Coronary artery (tissue), 2 donors: ENCODE results near the gene GEN1.

ENCODE experiments used
- DNase-seq: peaks from one replicate; pipeline ENCODE4 v3.0.0-alpha.2; 2017; ENCODE audit warnings: low spot score
- H3K27ac ChIP-seq, 2 donors: fragments of 200-600 bp; sonication (generic); one replicate each; pipeline ENCODE4 v1.5.1; 2016 to 2019
- H3K4me3 ChIP-seq: fragments of 200-600 bp; sonication (generic); 2 replicates; pipeline ENCODE4 v1.5.1; 2016; ENCODE audit warnings: mild to moderate bottlenecking, moderate library complexity
- TF ChIP-seq, protein P1 (sequence below): fragments of 200-600 bp; sonication (generic); IDR thresholded peaks from one replicate; pipeline ENCODE4 v1.5.1; 2019; ENCODE audit warnings: antibody characterized with exemption

GEN1 gene

DNA sequence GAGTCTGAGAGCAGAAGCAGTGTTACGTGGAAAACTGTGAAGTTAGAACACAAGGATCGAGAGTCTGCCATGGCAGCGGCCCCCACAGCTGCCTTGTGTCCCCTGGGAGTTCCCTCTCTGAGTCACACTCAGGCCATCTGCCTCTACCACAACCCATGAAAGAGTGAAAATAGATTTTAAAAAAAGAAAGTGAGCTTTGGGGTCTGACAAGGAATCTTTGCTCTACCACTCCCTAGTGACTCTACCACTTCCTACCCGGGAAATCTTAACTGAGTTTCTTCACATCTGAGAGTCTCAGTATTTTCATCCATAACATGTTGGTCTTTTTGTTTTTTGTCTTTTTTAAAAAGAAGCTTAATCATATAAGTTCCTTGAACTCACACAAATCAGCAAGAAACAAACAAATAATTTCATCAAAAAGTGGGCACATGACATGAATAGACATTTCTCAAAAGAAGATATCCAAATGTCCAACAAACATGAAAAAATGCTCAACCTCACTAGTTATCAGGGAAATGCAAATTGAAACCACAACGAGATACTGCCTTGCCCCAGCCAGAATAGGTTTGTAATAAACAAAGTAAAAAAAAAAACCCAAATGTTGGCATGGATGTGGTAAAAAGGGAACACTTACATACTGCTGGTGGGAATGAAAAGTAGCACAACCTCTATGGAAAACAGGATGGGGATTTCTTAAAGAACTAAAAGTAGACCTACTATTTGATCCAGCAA, 60.0 kb downstream of the GEN1 start:
- no peak for DNase-seq
- Histone ChIP-seq H3K4me3 (peak overlapping the region; percentile 2), H3K27ac (peak overlapping the region; percentile 38 to 47)
- TF ChIP-seq, protein P1, sequence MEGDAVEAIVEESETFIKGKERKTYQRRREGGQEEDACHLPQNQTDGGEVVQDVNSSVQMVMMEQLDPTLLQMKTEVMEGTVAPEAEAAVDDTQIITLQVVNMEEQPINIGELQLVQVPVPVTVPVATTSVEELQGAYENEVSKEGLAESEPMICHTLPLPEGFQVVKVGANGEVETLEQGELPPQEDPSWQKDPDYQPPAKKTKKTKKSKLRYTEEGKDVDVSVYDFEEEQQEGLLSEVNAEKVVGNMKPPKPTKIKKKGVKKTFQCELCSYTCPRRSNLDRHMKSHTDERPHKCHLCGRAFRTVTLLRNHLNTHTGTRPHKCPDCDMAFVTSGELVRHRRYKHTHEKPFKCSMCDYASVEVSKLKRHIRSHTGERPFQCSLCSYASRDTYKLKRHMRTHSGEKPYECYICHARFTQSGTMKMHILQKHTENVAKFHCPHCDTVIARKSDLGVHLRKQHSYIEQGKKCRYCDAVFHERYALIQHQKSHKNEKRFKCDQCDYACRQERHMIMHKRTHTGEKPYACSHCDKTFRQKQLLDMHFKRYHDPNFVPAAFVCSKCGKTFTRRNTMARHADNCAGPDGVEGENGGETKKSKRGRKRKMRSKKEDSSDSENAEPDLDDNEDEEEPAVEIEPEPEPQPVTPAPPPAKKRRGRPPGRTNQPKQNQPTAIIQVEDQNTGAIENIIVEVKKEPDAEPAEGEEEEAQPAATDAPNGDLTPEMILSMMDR: no peak

DNA sequence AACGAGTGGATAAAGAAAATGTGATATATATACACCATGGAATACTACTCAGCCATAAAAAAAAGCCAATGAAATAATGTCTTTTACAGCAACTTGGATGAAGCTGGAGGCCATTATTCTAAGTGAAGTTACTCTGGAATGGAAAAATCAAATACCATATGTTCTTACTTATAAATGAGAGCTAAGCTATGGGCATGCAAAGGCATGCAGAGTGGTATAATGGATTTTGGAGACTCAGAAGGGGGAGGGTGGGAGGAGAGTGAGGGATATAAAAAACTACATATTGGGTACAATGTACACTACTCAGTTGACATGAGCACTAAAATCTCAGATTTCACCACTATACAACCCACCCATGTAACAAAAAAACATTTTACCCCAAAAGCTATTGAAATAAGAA, 60.7 kb downstream of the GEN1 start:
- Histone ChIP-seq H3K4me3 (no peak overlapping the region), H3K27ac (peak overlapping the region in 1 of 2 donors; percentile 47)
- no peak for DNase-seq
- TF ChIP-seq, protein P1: no peak

DNA sequence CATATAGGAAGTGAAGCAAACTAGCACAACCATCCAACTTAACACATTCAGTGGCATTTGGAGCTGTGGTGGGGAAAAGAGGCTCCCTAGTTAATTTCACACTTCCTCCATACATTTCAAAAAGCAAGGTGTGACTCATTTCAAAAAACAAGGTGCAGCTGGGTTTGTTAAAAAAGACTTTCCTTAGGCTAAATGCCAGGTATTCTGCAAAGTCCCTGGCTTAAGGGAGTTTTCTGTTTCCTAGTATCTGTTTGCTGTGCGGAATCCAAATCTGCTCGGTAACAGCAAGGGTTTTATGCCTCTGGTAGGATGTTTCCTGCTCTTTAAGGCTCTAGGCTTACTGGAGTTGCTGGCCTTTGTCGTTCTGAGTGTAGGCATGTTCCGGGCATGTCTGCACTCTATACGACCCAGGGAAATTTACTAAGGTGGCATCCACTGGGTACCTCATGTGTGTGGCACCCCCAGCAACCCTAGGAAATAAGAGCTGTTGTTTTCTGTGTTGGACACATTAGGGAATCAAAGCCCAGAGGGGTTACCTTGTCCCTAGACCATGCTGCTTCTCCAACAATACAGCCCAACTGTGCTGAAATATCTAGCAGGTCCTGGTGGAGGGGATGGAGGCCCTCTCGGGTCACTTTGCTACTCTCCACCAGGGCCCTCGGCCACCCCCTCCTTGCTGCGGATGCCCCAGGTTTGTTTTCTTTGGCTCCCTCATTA, 61.7 kb downstream of the GEN1 start:
- Histone ChIP-seq H3K4me3 (no peak overlapping the region), H3K27ac (no peak overlapping the region)
- TF ChIP-seq, protein P1: no peak
- no peak for DNase-seq

DNA sequence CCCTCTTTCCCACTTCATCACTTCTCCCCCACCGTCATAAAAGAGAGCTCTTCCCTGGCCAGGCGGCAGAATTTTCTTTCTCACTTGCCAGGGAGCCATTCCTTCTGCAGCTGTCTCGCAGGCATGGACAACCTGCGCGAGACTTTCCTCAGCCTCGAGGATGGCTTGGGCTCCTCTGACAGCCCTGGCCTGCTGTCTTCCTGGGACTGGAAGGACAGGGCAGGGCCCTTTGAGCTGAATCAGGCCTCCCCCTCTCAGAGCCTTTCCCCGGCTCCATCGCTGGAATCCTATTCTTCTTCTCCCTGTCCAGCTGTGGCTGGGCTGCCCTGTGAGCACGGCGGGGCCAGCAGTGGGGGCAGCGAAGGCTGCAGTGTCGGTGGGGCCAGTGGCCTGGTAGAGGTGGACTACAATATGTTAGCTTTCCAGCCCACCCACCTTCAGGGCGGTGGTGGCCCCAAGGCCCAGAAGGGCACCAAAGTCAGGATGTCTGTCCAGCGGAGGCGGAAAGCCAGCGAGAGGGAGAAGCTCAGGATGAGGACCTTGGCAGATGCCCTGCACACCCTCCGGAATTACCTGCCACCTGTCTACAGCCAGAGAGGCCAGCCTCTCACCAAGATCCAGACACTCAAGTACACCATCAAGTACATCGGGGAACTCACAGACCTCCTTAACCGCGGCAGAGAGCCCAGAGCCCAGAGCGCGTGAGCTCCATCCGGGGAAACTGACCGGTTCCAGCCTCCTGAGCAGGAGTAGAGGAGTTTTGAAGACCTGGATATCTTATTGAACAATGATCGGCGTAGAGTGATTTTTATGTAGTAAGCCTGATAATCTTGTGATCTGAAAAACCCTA, 62.7 kb downstream of the GEN1 start, which contains the start of gene MSGN1:
Gene MSGN1, plus strand, starts transcription at position 65 of the 850 bp plus-strand sequence. Its CDS starts 59 bp downstream, at position 124.
- TF ChIP-seq, protein P1: no peak
- H3K27ac ChIP-seq: no peak within 1 kb of the TSS
- no peak for DNase-seq
- no peak within 1 kb of the TSS for H3K4me3 ChIP-seq

DNA sequence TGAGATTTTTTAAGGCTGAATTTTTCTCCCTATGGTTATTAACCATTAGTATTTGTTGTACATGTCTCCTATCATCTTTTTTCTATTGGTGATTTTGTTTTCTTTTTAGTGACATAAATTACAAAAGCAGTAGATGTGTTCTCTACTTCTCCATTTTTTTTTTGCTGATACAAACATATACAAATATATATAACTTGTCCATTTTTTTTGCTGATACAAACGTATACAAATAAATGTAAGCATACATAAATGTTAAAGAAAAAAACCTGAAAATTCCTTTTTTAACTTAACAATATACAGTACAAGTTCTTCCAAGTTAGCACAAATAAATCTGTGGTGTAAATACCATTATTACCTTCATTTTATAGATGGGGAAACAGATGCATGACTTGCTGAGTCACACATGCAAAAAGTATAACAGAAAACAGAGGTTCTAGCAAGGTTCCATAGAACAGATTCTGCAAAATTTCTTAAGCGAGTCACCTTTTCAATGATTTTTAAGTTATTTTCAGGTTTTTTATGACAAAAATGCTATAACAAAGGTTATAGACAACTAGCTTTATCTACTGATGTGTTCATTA, 64.4 kb downstream of the GEN1 start:
- TF ChIP-seq, protein P1: no peak
- no peak for DNase-seq
- H3K27ac ChIP-seq: no peak overlapping the region

DNA sequence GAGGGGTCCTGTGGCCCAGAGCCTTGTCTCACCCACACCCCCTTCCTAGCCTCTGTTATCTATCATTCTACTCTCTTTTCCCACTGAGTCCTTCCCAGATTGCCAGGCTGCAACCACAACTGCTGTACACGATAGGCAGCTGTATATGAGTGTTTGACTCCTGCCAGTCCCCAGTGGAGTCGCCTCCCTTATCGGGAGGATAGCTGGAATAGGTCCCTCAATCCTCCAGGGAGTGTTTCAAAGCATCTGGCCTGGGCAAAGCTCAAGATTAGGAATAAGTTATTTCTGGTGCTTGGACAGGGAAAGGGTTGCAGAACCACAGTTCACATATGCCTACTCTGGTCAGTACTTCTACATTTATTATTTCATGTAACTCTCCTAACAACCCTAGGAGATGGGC, 67.1 kb downstream of the GEN1 start:
- H3K4me3 ChIP-seq: no peak overlapping the region
- TF ChIP-seq, protein P1: no peak
- H3K27ac ChIP-seq: peak overlapping the region in 1 of 2 donors; percentile 17
- no peak for DNase-seq

More for the DNA sequence above, 64.4 kb downstream of the GEN1 start:
- no peak overlapping the region for H3K4me3 ChIP-seq
